ENCODE results near the gene SNX25.

DNA sequence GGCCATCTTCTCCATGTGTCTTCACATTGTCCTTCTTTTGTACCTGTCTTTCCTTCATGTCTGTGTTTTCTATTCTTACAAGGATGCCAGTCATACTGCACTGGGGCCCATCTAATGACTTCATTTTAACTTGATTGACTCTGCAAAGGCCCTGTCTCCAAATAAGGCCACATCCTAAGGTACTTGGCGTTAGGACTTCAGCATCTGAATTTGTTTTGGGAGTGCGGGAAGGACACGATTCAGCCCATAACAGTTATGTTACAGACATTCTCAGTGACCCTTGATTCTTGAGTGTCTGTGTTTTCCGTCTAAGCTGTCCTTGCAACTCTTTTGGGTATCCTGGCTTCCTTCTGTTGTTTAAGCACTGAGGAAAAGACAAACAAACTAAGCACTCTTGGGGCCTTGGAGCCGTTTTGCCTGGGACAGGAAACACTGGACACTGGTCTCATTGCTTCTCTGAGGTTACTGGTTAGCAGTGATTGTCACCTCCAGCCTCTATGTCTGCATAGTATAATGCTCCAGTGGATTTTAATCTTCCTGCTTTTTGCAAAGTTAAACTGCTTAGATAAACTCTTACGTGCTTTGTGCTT lies 80.7 kb downstream of the SNX25 start:
- TF ChIP-seq, protein P1, sequence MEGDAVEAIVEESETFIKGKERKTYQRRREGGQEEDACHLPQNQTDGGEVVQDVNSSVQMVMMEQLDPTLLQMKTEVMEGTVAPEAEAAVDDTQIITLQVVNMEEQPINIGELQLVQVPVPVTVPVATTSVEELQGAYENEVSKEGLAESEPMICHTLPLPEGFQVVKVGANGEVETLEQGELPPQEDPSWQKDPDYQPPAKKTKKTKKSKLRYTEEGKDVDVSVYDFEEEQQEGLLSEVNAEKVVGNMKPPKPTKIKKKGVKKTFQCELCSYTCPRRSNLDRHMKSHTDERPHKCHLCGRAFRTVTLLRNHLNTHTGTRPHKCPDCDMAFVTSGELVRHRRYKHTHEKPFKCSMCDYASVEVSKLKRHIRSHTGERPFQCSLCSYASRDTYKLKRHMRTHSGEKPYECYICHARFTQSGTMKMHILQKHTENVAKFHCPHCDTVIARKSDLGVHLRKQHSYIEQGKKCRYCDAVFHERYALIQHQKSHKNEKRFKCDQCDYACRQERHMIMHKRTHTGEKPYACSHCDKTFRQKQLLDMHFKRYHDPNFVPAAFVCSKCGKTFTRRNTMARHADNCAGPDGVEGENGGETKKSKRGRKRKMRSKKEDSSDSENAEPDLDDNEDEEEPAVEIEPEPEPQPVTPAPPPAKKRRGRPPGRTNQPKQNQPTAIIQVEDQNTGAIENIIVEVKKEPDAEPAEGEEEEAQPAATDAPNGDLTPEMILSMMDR (IDR thresholded peaks at IDR 0.05): no peak
- no peak for TF ChIP-seq POLR2AphosphoS5 (IDR thresholded peaks at IDR 0.05; ENCODE audit: insufficient read depth in 1 of 2, low read depth in 1 of 2)

All from vagina (tissue), 2 donors.